Panc1 (cell line): ENCODE results near the gene GMPR.

Experiments used
- SIN3A ChIP-seq: IDR thresholded peaks from 2 replicates; pipeline ENCODE4 v1.6.1; 2012; ENCODE audit warnings: low read depth, mild to moderate bottlenecking, low read length, moderate library complexity, borderline replicate concordance; ENCODE audit not compliant: insufficient read depth
- TF ChIP-seq, protein P1 (sequence below): fragments of 450-650 bp; IDR thresholded peaks from 2 replicates; pipeline ENCODE4 v1.5.1; 2017; ENCODE audit warnings: mild to moderate bottlenecking

DNA sequence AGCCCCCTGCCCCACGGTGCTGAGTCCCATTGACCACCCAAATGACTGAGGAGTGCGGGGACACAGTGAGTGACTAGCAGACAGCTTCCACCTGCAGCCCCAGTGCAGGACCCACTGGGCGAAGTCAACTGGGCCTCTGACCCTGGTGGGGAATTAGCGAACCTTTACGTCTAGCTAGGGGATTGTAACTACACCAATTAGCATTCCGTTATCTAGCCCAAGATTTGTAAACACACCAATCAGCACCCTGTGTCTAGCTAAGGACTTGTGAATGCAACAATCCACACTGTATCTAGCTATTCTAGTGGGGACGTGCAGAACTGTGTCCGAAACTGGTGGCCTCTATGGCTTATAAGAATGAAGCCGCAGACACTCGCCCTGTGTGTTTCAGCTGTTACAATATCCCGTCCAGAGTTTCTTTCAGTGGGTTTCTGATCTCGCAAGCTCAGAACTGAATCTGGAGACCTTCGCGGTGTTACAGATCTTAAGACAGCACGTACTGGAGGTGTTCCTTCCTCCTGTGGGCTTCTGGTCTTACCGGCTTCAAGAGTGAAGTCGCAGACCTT is 21.1 kb upstream of the GMPR start:
- TF ChIP-seq, protein P1, sequence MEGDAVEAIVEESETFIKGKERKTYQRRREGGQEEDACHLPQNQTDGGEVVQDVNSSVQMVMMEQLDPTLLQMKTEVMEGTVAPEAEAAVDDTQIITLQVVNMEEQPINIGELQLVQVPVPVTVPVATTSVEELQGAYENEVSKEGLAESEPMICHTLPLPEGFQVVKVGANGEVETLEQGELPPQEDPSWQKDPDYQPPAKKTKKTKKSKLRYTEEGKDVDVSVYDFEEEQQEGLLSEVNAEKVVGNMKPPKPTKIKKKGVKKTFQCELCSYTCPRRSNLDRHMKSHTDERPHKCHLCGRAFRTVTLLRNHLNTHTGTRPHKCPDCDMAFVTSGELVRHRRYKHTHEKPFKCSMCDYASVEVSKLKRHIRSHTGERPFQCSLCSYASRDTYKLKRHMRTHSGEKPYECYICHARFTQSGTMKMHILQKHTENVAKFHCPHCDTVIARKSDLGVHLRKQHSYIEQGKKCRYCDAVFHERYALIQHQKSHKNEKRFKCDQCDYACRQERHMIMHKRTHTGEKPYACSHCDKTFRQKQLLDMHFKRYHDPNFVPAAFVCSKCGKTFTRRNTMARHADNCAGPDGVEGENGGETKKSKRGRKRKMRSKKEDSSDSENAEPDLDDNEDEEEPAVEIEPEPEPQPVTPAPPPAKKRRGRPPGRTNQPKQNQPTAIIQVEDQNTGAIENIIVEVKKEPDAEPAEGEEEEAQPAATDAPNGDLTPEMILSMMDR = no peak
- no peak for TF ChIP-seq SIN3A
